Neural progenitor cell (in vitro differentiated cells): ENCODE measurements around the gene DNAJC24. TPM values are rescaled to one million over a fixed set of nuclear protein-coding genes. Genes with fewer than 3 reads are reported as not detected.

Experiments used
- DNase-seq: peaks from one replicate; pipeline ENCODE4 v3.0.0-alpha.2; 2016; ENCODE audit warnings: low spot score
- H2AFZ ChIP-seq: fragments of 200-600 bp; sonication (generic); replicated peaks from 2 replicates; pipeline ENCODE4 v1.6.1; 2016; ENCODE audit warnings: antibody characterized with exemption
- H3F3A ChIP-seq: fragments of 200-600 bp; sonication (generic); 2 replicates; pipeline ENCODE4 v1.6.1; 2016; ENCODE audit warnings: antibody characterized with exemption, low read depth
- H3K27ac ChIP-seq: fragments of 200-600 bp; sonication (generic); 2 replicates; pipeline ENCODE4 v1.5.1; 2016; ENCODE audit warnings: mild to moderate bottlenecking
- H3K27me3 ChIP-seq: fragments of 200-600 bp; sonication (generic); 2 replicates; pipeline ENCODE4 v1.6.1; 2016; ENCODE audit warnings: mild to moderate bottlenecking, moderate library complexity
- H3K36me3 ChIP-seq: fragments of 200-600 bp; sonication (generic); 2 replicates; pipeline ENCODE4 v1.5.1; 2016
- H3K4me1 ChIP-seq: fragments of 200-600 bp; sonication (generic); 2 replicates; pipeline ENCODE4 v1.6.1; 2016; ENCODE audit warnings: mixed run types
- H3K4me2 ChIP-seq: fragments of 200-600 bp; sonication (generic); 2 replicates; pipeline ENCODE4 v1.6.1; 2016
- H3K4me3 ChIP-seq: fragments of 200-600 bp; sonication (generic); 2 replicates; pipeline ENCODE4 v1.5.1; 2016
- H3K79me2 ChIP-seq: fragments of 200-600 bp; sonication (generic); 2 replicates; pipeline ENCODE4 v1.6.1; 2016; ENCODE audit warnings: low read depth
- H3K9ac ChIP-seq: fragments of 200-600 bp; sonication (generic); 2 replicates; pipeline ENCODE4 v1.6.1; 2016
- H3K9me3 ChIP-seq: fragments of 200-600 bp; sonication (generic); 2 replicates; pipeline ENCODE4 v1.5.1; 2016; ENCODE audit warnings: low read depth
- H4K20me1 ChIP-seq: fragments of 200-600 bp; sonication (generic); 2 replicates; pipeline ENCODE4 v1.6.1; 2016; ENCODE audit warnings: low read depth
- H3K27ac Mint-ChIP-seq: 3 replicates; pipeline ENCODE4 v1.8.0; 2021; ENCODE audit warnings: mixed read lengths
- H3K27me3 Mint-ChIP-seq: 2 replicates; pipeline ENCODE4 v1.8.0; 2022; ENCODE audit warnings: low read depth, mild to moderate bottlenecking, inconsistent platforms, moderate library complexity, mixed read lengths; ENCODE audit not compliant: insufficient read depth
- H3K36me3 Mint-ChIP-seq: 3 replicates; pipeline ENCODE4 v1.8.0; 2021; ENCODE audit warnings: mixed read lengths
- H3K4me1 Mint-ChIP-seq: 3 replicates; pipeline ENCODE4 v1.8.0; 2021; ENCODE audit warnings: mixed read lengths
- H3K4me3 Mint-ChIP-seq: 3 replicates; pipeline ENCODE4 v1.8.0; 2021; ENCODE audit warnings: mild to moderate bottlenecking, moderate library complexity, mixed read lengths
- H3K9me3 Mint-ChIP-seq: 3 replicates; pipeline ENCODE4 v1.8.0; 2020; ENCODE audit warnings: mixed read lengths
- EZH2 ChIP-seq: fragments of 200-600 bp; sonication (generic); IDR thresholded peaks from 2 replicates; pipeline ENCODE4 v1.6.1; 2017; ENCODE audit warnings: antibody characterized with exemption, mild to moderate bottlenecking, moderate library complexity
- EZH2phosphoT487 ChIP-seq: fragments of 200-600 bp; sonication (generic); IDR thresholded peaks from 2 replicates; pipeline ENCODE4 v1.6.1; 2017; ENCODE audit warnings: antibody characterized with exemption
- total RNA-seq: library from RNA; depleted of rRNA; stranded (reverse); fragments of >200 nt; gene quantifications from 2 replicates; pipeline ENCODE4 v1.2.3, GENCODE V29; 2015; ENCODE audit warnings: low replicate concordance
- TF ChIP-seq, protein P1 (sequence below): fragments of 200-600 bp; sonication (generic); IDR thresholded peaks from 2 replicates; pipeline ENCODE4 v1.5.1; 2017; ENCODE audit warnings: antibody characterized with exemption, mild to moderate bottlenecking

The DNAJC24 gene
- total RNA-seq, 1 donor from 2014 or later = 80.9 TPM

DNA sequence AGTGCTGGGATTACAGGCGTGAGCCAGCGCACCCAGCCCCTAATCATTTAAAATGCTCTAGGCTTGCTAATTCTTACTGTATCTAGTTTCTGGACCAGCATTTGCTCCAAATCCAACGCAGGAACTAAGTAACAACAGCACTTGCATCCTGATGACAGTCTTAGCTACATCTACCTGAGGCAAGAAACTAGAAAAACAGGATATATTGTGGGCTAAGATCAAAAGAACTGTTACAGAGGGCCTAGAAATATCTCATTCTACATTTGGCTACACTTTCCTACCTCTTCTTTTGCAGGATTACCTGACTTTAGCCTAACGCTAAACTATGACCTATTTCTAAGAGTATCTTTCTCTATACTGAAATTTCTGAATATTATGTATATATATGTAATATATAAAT lies 7.9 kb upstream of the DNAJC24 start:
- no peak for TF ChIP-seq EZH2
- no peak for TF ChIP-seq EZH2phosphoT487
- TF ChIP-seq, protein P1, sequence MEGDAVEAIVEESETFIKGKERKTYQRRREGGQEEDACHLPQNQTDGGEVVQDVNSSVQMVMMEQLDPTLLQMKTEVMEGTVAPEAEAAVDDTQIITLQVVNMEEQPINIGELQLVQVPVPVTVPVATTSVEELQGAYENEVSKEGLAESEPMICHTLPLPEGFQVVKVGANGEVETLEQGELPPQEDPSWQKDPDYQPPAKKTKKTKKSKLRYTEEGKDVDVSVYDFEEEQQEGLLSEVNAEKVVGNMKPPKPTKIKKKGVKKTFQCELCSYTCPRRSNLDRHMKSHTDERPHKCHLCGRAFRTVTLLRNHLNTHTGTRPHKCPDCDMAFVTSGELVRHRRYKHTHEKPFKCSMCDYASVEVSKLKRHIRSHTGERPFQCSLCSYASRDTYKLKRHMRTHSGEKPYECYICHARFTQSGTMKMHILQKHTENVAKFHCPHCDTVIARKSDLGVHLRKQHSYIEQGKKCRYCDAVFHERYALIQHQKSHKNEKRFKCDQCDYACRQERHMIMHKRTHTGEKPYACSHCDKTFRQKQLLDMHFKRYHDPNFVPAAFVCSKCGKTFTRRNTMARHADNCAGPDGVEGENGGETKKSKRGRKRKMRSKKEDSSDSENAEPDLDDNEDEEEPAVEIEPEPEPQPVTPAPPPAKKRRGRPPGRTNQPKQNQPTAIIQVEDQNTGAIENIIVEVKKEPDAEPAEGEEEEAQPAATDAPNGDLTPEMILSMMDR = no peak
- no peaks in the 10 kb centered on the region for H3K4me1 ChIP-seq
- no peaks in the 10 kb centered on the region for H4K20me1 ChIP-seq
- H2AFZ ChIP-seq = no peak overlapping the region
- no peaks in the 10 kb centered on the region for H3K4me1 Mint-ChIP-seq
- H3K27me3 ChIP-seq = no peaks in the 10 kb centered on the region
- no peak overlapping the region for H3K4me3 ChIP-seq
- H3K4me2 ChIP-seq = no peak overlapping the region
- no peaks in the 10 kb centered on the region for H3K9me3 Mint-ChIP-seq
- H3K79me2 ChIP-seq = no peaks in the 10 kb centered on the region
- no peaks in the 10 kb centered on the region for H3K36me3 ChIP-seq
- H3K36me3 Mint-ChIP-seq = no peaks in the 10 kb centered on the region
- no peak overlapping the region for H3K27ac ChIP-seq
- H3K4me3 Mint-ChIP-seq = no peak overlapping the region
- DNase-seq = no peak
- no peak overlapping the region for H3K9ac ChIP-seq
- peaks cover 2% of the 10 kb centered on the region for H3K27me3 Mint-ChIP-seq
- H3K27ac Mint-ChIP-seq = no peak overlapping the region
- H3K9me3 ChIP-seq = no peaks in the 10 kb centered on the region
- H3F3A ChIP-seq = no peaks in the 10 kb centered on the region

DNA sequence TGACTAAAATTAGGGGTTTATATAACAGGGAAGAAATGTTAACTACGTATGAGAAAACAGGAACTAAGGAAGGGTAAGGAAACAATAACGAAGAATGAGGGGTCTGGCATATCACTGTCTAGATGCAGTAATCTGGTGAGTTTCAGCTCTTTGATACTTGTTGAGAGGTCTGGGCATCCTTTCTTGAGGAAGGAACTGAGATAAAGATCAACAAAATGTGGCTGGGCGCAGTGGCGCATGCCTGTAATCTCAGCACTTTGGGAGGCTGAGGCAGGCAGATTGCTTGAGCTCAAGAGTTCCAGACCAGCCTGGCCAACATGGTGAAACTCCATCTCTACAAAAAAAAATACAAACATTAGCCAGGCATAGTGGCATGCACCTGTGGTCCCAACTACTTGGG lies 2.9 kb upstream of the DNAJC24 start:
- TF ChIP-seq EZH2phosphoT487 = no peak
- H3K9me3 ChIP-seq = no peaks in the 10 kb centered on the region
- no peaks in the 10 kb centered on the region for H3K9me3 Mint-ChIP-seq
- H3K4me2 ChIP-seq = no peak overlapping the region
- H3K4me3 Mint-ChIP-seq = no peak overlapping the region
- H3K4me1 Mint-ChIP-seq = peaks cover 17% of the 10 kb centered on the region
- H3K27ac ChIP-seq = no peak overlapping the region
- DNase-seq = no peak
- peaks cover 3% of the 10 kb centered on the region for H3K36me3 Mint-ChIP-seq
- no peak overlapping the region for H3K4me3 ChIP-seq
- H3F3A ChIP-seq = peaks cover 7% of the 10 kb centered on the region
- H3K36me3 ChIP-seq = peaks cover 4% of the 10 kb centered on the region
- no peak overlapping the region for H3K9ac ChIP-seq
- H3K27me3 Mint-ChIP-seq = peaks cover 2% of the 10 kb centered on the region
- H4K20me1 ChIP-seq = no peaks in the 10 kb centered on the region
- H3K4me1 ChIP-seq = peaks cover 14% of the 10 kb centered on the region
- H3K79me2 ChIP-seq = peaks cover 19% of the 10 kb centered on the region
- no peak overlapping the region for H3K27ac Mint-ChIP-seq
- peaks cover 3% of the 10 kb centered on the region for H3K27me3 ChIP-seq
- no peak overlapping the region for H2AFZ ChIP-seq

DNA sequence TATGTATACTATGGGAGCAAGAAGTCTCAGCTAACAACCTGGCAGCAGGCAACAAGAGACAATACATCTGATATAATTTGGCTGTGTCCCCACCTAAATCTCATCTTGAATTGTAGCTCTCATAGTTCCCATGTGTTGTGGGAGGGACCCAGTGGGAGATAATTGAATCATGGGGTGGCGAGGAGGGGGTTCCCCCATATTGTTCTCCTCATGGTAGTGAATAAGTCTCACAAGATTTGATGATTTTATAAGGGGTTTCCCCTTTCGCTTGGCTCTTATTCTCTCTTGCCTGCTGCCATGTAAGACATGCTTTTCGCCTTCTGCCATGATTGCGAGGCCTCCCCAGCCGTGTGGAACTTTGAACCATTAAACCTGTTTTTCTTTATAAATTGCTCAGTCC lies 6.2 kb downstream of the DNAJC24 start:
- Histone ChIP-seq H3F3A (no peaks in the 10 kb centered on the region), H4K20me1 (no peaks in the 10 kb centered on the region), H3K36me3 (peaks cover 9% of the 10 kb centered on the region), H3K9me3 (no peaks in the 10 kb centered on the region), H2AFZ (no peak overlapping the region), H3K4me2 (no peak overlapping the region), H3K9ac (no peak overlapping the region), H3K4me3 (no peak overlapping the region), H3K79me2 (peaks cover 100% of the 10 kb centered on the region), H3K27ac (no peak overlapping the region), H3K4me1 (peaks cover 13% of the 10 kb centered on the region), H3K27me3 (no peaks in the 10 kb centered on the region)
- H3K36me3 Mint-ChIP-seq = peaks cover 14% of the 10 kb centered on the region
- DNase-seq = no peak
- H3K4me3 Mint-ChIP-seq = no peak overlapping the region
- peaks cover 5% of the 10 kb centered on the region for H3K4me1 Mint-ChIP-seq
- no peaks in the 10 kb centered on the region for H3K27me3 Mint-ChIP-seq
- no peak for TF ChIP-seq EZH2phosphoT487
- no peak overlapping the region for H3K27ac Mint-ChIP-seq
- no peaks in the 10 kb centered on the region for H3K9me3 Mint-ChIP-seq

DNA sequence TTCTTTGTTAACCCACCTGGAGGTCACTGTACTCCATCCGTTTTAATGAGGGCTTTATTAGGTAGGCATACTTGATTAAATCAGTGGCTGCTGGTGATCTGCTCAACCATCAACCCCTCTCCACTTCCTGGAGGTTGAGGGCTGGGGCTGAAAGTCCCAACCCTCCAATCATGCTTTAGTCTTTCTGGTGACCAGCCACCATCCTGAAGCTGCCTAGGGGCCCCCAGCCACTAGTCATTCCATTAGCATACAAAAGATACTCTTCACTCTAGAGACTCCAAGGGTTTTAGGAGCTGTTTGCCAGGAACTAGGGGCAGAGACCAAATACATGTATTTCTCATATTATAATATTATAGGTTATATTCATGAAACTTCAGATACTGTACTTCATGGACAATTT lies 13.5 kb downstream of the DNAJC24 start:
- Histone ChIP-seq H3K9ac (no peak overlapping the region), H2AFZ (no peak overlapping the region), H3K36me3 (peaks cover 18% of the 10 kb centered on the region), H3F3A (no peaks in the 10 kb centered on the region), H3K4me2 (no peak overlapping the region), H3K9me3 (peaks cover 4% of the 10 kb centered on the region), H3K27ac (no peak overlapping the region), H3K4me3 (no peak overlapping the region), H3K27me3 (no peaks in the 10 kb centered on the region), H4K20me1 (no peaks in the 10 kb centered on the region), H3K4me1 (no peaks in the 10 kb centered on the region), H3K79me2 (peaks cover 77% of the 10 kb centered on the region)
- Mint-ChIP-seq H3K27me3 (no peaks in the 10 kb centered on the region), H3K4me1 (no peaks in the 10 kb centered on the region), H3K27ac (no peak overlapping the region), H3K4me3 (no peak overlapping the region), H3K36me3 (peaks cover 34% of the 10 kb centered on the region), H3K9me3 (peaks cover 19% of the 10 kb centered on the region)
- DNase-seq = no peak
- TF ChIP-seq, protein P1 = no peak
